ENCODE results near the gene PRICKLE2. TPM values are rescaled to one million over a fixed set of nuclear protein-coding genes. Genes with fewer than 3 reads are reported as not detected.

PRICKLE2 gene
- total RNA-seq, 1 donor from 2014 or later = 10.8 TPM

GRCh38 chr3:64149886-64150285 lies 75.4 kb downstream of the PRICKLE2 start:
- no peak overlapping the region for H3K4me3 ChIP-seq (ENCODE audit: low read depth, low read length)
- H3K36me3 ChIP-seq (ENCODE audit: control insufficient read depth, insufficient read depth, low read length) = peaks cover 3% of the 10 kb centered on the region
- TF ChIP-seq, protein P1, sequence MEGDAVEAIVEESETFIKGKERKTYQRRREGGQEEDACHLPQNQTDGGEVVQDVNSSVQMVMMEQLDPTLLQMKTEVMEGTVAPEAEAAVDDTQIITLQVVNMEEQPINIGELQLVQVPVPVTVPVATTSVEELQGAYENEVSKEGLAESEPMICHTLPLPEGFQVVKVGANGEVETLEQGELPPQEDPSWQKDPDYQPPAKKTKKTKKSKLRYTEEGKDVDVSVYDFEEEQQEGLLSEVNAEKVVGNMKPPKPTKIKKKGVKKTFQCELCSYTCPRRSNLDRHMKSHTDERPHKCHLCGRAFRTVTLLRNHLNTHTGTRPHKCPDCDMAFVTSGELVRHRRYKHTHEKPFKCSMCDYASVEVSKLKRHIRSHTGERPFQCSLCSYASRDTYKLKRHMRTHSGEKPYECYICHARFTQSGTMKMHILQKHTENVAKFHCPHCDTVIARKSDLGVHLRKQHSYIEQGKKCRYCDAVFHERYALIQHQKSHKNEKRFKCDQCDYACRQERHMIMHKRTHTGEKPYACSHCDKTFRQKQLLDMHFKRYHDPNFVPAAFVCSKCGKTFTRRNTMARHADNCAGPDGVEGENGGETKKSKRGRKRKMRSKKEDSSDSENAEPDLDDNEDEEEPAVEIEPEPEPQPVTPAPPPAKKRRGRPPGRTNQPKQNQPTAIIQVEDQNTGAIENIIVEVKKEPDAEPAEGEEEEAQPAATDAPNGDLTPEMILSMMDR (IDR thresholded peaks at IDR 0.05; ENCODE audit: insufficient read depth, low read length, poor library complexity, severe bottlenecking) = no peak
- no peak for DNase-seq (ENCODE audit: low read depth)
- no peaks in the 10 kb centered on the region for H3K27me3 ChIP-seq (ENCODE audit: control insufficient read depth, insufficient read depth, low read length)

DNA sequence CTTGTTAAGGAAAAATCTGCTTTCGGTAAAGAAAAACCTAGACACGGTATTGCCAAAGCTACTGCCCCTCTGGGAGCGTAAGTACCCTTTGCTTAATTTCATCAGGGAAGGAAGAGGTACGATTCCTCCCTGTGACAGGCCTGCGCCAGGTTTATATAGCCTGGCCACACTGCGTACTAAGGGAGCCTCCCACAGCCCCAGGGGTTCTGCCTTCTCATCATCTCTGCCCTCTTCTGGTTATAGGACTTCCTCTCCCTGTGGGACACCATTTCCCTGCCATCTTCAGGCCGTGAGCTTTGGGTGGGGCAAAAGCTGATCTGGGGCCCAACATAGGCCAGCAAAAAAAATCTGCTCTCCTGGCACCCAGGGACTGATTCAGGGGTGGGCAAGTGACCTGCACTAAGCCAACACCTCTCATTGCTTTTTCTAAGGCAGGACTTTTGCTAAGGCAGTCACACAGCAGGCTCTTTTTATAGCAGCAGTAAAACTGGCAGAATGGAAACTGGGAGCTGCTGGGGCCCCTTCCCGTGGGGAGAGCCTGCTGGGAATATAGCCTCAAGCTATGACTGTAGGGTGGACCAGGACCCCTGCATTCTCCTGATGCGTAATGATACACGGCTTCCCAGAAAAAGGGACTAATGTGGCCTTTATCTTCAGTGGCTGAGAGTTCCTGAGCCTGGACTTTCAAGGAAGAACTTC lies 76.2 kb downstream of the PRICKLE2 start:
- no peak for DNase-seq (ENCODE audit: low read depth)
- H3K27me3 ChIP-seq (ENCODE audit: control insufficient read depth, insufficient read depth, low read length) = no peaks in the 10 kb centered on the region
- H3K4me3 ChIP-seq (ENCODE audit: low read depth, low read length) = no peak overlapping the region
- H3K36me3 ChIP-seq (ENCODE audit: control insufficient read depth, insufficient read depth, low read length) = peaks cover 3% of the 10 kb centered on the region
- TF ChIP-seq, protein P1 (IDR thresholded peaks at IDR 0.05; ENCODE audit: insufficient read depth, low read length, poor library complexity, severe bottlenecking) = no peak

- H3K4me3 ChIP-seq (ENCODE audit: low read depth, low read length) = no peak overlapping the region
- TF ChIP-seq, protein P1 (IDR thresholded peaks at IDR 0.05; ENCODE audit: insufficient read depth, low read length, poor library complexity, severe bottlenecking) = no peak
- DNase-seq (ENCODE audit: low read depth) = no peak
- no peaks in the 10 kb centered on the region for H3K27me3 ChIP-seq (ENCODE audit: control insufficient read depth, insufficient read depth, low read length)
- peaks cover 3% of the 10 kb centered on the region for H3K36me3 ChIP-seq (ENCODE audit: control insufficient read depth, insufficient read depth, low read length)
Observed at GRCh38 chr3:64147211-64147610, 78.1 kb downstream of the PRICKLE2 start.

DNA sequence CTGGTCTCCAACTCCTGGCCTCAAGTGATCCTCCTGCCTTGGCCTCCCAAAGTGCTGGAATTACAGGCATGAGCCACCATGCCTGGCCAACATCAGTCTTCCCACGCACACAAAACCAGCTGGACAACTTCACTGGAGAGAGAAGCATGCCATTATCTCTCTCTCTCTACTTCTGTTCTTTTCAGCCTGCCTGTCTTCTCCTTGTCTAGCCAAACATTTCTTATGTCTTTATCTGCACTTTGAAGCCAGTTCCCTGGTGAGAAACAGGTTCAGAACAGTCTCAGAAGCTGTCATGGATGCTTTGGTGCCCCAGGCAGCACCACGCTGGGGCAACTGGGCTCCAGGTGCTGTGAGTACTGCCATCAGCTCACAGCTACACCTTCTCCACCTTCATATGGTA lies 79.8 kb downstream of the PRICKLE2 start:
- Histone ChIP-seq H3K36me3 (ENCODE audit: control insufficient read depth, insufficient read depth, low read length) (peaks cover 5% of the 10 kb centered on the region), H3K4me3 (ENCODE audit: low read depth, low read length) (no peak overlapping the region), H3K27me3 (ENCODE audit: control insufficient read depth, insufficient read depth, low read length) (no peaks in the 10 kb centered on the region)
- DNase-seq (ENCODE audit: low read depth) = no peak
- TF ChIP-seq, protein P1 (IDR thresholded peaks at IDR 0.05; ENCODE audit: insufficient read depth, low read length, poor library complexity, severe bottlenecking) = no peak

GRCh38 chr3:64144241-64144900 lies 80.9 kb downstream of the PRICKLE2 start:
- H3K4me3 ChIP-seq (ENCODE audit: low read depth, low read length) = no peak overlapping the region
- no peak for DNase-seq (ENCODE audit: low read depth)
- no peaks in the 10 kb centered on the region for H3K27me3 ChIP-seq (ENCODE audit: control insufficient read depth, insufficient read depth, low read length)
- TF ChIP-seq, protein P1 (IDR thresholded peaks at IDR 0.05; ENCODE audit: insufficient read depth, low read length, poor library complexity, severe bottlenecking) = no peak
- peaks cover 5% of the 10 kb centered on the region for H3K36me3 ChIP-seq (ENCODE audit: control insufficient read depth, insufficient read depth, low read length)

All from kidney epithelial cell (primary cell).